Activated naive CD4-positive, alpha-beta T cell treated with anti-CD3 and anti-CD28 coated beads for 36 hours (primary cell): ENCODE measurements around the gene CNOT1. TPM values are rescaled to one million over a fixed set of nuclear protein-coding genes. Genes with fewer than 3 reads are reported as not detected.
A peak's percentile ranks its signal among the peaks of the same experiment; 100 is the strongest.
"Not testable (repeated sequence)": the region's sequence is repeated elsewhere in the genome, so short reads cannot be mapped to it uniquely, and the experiment has no call there.

Experiments
- CTCF ChIA-PET: fragments of 350-600 bp; sonication (Branson Sonifier 250); formaldehyde crosslinking; loops from one replicate; lab custom pipeline; 2021; ENCODE audit warnings: antibody characterized with exemption; lab: Charles Lee
- DNase-seq: peaks from one replicate; pipeline ENCODE4 v3.0.0-alpha.2; 2020
- H3K27ac Mint-ChIP-seq: one replicate; pipeline ENCODE4 v1.8.0; 2021; ENCODE audit warnings: mild to moderate bottlenecking, mixed read lengths
- H3K27me3 Mint-ChIP-seq: one replicate; pipeline ENCODE4 v1.8.0; 2021; ENCODE audit warnings: low read depth, mixed read lengths
- H3K36me3 Mint-ChIP-seq: one replicate; pipeline ENCODE4 v1.8.0; 2021; ENCODE audit warnings: low read depth, mixed read lengths
- H3K4me1 Mint-ChIP-seq: one replicate; pipeline ENCODE4 v1.8.0; 2021; ENCODE audit warnings: low read depth, mixed read lengths
- H3K4me3 Mint-ChIP-seq: one replicate; pipeline ENCODE4 v1.8.0; 2021; ENCODE audit warnings: mild to moderate bottlenecking, moderate library complexity, mixed read lengths
- H3K9me3 Mint-ChIP-seq: one replicate; pipeline ENCODE4 v1.8.0; 2021; ENCODE audit warnings: mixed read lengths
- intact Hi-C: fragments of 100-400 bp; cut with micrococcal nuclease; formaldehyde crosslinking; loops from one replicate; pipeline ENCODE4 v1.15.1; 2023
- total RNA-seq, 2 experiments: library from RNA; stranded (reverse); gene quantifications; one replicate each; pipeline ENCODE4 v1.2.3, GENCODE V29; 2021

CNOT1 gene
- total RNA-seq, result 100 to 1,000 TPM; 283 to 287 TPM

DNA sequence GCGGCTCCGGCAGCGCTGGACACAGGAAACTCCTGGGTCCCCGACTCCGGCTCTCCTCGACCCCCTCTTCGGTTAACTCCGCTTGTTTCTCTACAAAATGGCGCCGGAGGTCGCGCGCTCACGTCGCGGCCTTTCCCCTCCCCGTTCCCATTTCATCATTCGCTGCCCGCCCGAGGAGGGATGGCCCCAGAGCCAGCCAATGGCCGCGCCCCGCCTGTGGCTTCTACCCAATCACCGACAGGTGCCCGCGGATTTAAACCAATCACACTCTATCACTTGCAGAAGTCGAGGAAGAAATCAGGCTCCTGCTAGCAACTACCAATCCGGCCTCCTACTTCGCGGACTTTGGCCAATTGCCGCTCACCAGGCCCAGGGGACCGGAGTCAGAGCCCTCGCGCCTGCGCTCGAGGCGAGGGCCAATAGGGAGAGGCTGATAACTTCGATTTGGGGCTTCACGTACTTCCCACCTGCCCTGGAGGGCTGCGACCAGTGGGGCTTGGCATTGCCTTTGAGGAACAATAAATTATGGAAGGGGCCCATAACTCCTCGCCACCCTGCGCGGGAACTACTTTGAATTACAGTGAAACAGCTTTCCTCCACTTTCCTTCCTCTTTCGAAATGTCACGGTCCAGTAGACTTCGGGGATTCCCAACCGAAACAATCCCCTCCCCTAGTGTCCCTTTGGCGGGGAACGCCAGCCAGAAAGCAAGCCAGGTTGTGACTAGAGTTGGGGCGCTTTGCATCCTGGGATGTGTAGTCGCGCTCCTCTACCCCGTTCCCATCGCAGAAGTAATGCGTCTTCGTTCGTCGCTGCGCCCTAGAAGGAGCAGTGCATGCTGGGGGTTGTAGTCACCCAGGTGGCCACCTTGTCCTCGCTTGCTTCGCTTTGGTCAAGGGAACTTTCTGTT, at the start of gene CNOT1:
Gene CNOT1, minus strand, starts transcription at position 94 of the 908 bp plus-strand sequence. CDS start 30,489 bp downstream, outside the sequence.
- peaks cover 1% of the 10 kb centered on the region for H3K27me3 Mint-ChIP-seq
- peaks cover 23% of the 10 kb centered on the region for H3K4me1 Mint-ChIP-seq
- intact Hi-C loops, result loop anchor here (1.0 to 10.0 kb wide), 10 partner anchors 48 to 1093 kb away; partner anchors contain the start of genes CCDC102A, CFAP20, GINS3 and SETD6
- peak within 1 kb of the TSS; percentile 99 for H3K4me3 Mint-ChIP-seq
- peak within 1 kb of the TSS; percentile 100 for H3K27ac Mint-ChIP-seq
- peak; percentile 99 for DNase-seq
- CTCF ChIA-PET, result interaction anchor here (1.0 kb wide), 1 partner anchor 293 kb away, joined by 3 read pairs; no protein-coding TSS in a partner anchor
- H3K9me3 Mint-ChIP-seq, result no peaks in the 10 kb centered on the region
- H3K36me3 Mint-ChIP-seq, result peaks cover 15% of the 10 kb centered on the region

GRCh38 chr16:58678716-58679115, 49.1 kb upstream of the CNOT1 start:
- intact Hi-C loops, result loop anchor here (1.0 kb wide), 1 partner anchor 78 kb away; no protein-coding TSS in a partner anchor
- CTCF ChIA-PET, result interaction anchor here (1.9 kb wide), 1 partner anchor 77 kb away, joined by 15 read pairs; no protein-coding TSS in a partner anchor
- Mint-ChIP-seq H3K27me3 (no peaks in the 10 kb centered on the region), H3K36me3 (peaks cover 11% of the 10 kb centered on the region), H3K4me1 (peaks cover 6% of the 10 kb centered on the region), H3K9me3 (no peaks in the 10 kb centered on the region), H3K27ac (no peak overlapping the region), H3K4me3 (no peak overlapping the region)
- DNase-seq, result peak; percentile 35

- Mint-ChIP-seq H3K27ac (no peak overlapping the region), H3K27me3 (no peaks in the 10 kb centered on the region), H3K4me1 (peaks cover 2% of the 10 kb centered on the region), H3K4me3 (no peak overlapping the region), H3K36me3 (peaks cover 11% of the 10 kb centered on the region), H3K9me3 (no peaks in the 10 kb centered on the region)
- intact Hi-C loops, result loop anchor here (1.0 kb wide), 1 partner anchor 78 kb away; no protein-coding TSS in a partner anchor
- no peak for DNase-seq
- CTCF ChIA-PET, result interaction anchor here (0.6 to 1.9 kb wide), 2 partner anchors 74 to 78 kb away, joined by 3 to 15 read pairs; no protein-coding TSS in a partner anchor
Measured at GRCh38 chr16:58678269-58678668, 48.6 kb upstream of the CNOT1 start.

DNA sequence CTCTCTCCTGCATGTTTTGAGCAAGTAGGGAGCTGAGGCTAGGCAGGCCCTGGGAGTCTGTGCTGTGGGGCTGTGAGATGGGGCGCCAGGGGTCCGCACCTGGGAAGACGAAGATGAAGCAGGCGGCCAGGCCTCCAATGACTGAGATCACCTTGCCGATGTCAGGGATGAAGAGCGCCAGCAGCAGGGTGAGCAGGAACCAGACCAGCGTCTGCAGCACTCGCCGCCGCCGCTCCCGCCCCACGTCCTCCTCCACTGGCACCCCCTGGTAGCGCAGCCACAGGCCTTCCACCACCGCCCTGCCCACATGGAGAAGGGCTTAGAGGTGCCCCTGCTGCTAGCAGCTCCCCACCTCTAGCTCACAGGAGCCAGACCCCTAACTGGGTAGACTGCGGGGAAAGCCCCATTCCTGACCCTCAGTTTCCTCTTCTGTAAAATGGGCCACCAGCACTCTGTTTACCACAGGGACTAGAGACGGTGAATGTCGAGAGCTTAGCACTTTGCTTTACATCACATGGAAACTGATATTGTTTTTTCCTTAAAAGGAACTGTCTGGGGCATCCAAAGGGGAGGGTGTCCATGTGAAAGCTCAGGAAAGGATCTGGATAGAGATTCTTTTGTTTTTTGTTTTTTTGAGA, 41.4 kb upstream of the CNOT1 start:
- Mint-ChIP-seq H3K9me3 (no peaks in the 10 kb centered on the region), H3K27ac (no peak overlapping the region), H3K36me3 (peaks cover 19% of the 10 kb centered on the region), H3K4me3 (no peak overlapping the region), H3K27me3 (no peaks in the 10 kb centered on the region), H3K4me1 (no peaks in the 10 kb centered on the region)
- DNase-seq, result no peak
- intact Hi-C loops, result no loop called here
- CTCF ChIA-PET, result interaction anchor here (1.3 kb wide), 1 partner anchor 85 kb away, joined by 3 read pairs; no protein-coding TSS in a partner anchor

GRCh38 chr16:58670177-58670576, 40.6 kb upstream of the CNOT1 start:
- H3K9me3 Mint-ChIP-seq, result no peaks in the 10 kb centered on the region
- H3K36me3 Mint-ChIP-seq, result peaks cover 17% of the 10 kb centered on the region
- no peaks in the 10 kb centered on the region for H3K4me1 Mint-ChIP-seq
- no peak overlapping the region for H3K27ac Mint-ChIP-seq
- DNase-seq, result no peak
- CTCF ChIA-PET, result no interaction called here
- H3K4me3 Mint-ChIP-seq, result no peak overlapping the region
- intact Hi-C loops, result no loop called here
- no peaks in the 10 kb centered on the region for H3K27me3 Mint-ChIP-seq

- peaks cover 3% of the 10 kb centered on the region for H3K27me3 Mint-ChIP-seq
- H3K4me3 Mint-ChIP-seq, result no peak overlapping the region
- CTCF ChIA-PET, result no interaction called here
- no peak overlapping the region for H3K27ac Mint-ChIP-seq
- H3K36me3 Mint-ChIP-seq, result peaks cover 14% of the 10 kb centered on the region
- intact Hi-C loops, result no loop called here
- no peaks in the 10 kb centered on the region for H3K4me1 Mint-ChIP-seq
- no peaks in the 10 kb centered on the region for H3K9me3 Mint-ChIP-seq
- DNase-seq, result no peak
Measured at GRCh38 chr16:58665200-58665599, 35.6 kb upstream of the CNOT1 start.

DNA sequence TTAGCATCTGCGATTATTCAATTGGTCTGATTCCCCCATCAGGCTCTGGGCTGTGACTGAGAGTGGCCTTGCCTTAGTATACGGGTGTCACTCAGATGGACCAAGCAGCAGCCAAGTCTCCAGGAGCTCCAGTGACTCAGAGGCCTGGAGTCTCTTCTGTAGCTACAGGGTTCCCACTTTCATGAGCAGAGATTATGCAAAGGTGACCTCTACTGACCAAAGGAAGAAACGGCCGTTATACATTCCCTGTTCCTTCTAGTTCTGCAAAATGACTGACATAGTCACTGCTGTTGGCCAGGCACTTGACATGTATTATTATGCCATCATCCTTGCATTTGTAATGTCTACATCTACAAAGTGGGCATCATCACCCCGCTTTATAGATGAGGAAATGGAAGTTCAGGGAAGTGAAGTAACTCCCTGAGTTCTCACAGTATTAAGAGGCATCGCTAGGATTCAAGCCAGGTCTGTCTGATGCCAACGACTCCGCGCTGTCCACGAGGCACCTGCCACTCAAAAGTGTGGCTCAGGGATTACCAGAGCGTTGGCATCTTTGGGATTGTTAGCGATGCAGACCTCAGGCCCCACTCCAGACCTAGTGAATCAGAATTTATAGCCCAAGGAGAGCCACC, 31.7 kb upstream of the CNOT1 start:
- H3K36me3 Mint-ChIP-seq, result no peaks in the 10 kb centered on the region
- H3K4me3 Mint-ChIP-seq, result no peak overlapping the region
- H3K4me1 Mint-ChIP-seq, result no peaks in the 10 kb centered on the region
- H3K27me3 Mint-ChIP-seq, result peaks cover 5% of the 10 kb centered on the region
- CTCF ChIA-PET, result interaction anchor here (0.6 to 3.0 kb wide), 9 partner anchors 37 to 324 kb away, joined by 3 to 14 read pairs (median 4); partner anchors contain the start of gene NDRG4
- H3K9me3 Mint-ChIP-seq, result no peaks in the 10 kb centered on the region
- peak; percentile 28 for DNase-seq
- intact Hi-C loops, result loop anchor here (1.0 kb wide), 2 partner anchors 149 to 325 kb away; no protein-coding TSS in a partner anchor
- H3K27ac Mint-ChIP-seq, result no peak overlapping the region

- H3K4me1 Mint-ChIP-seq, H3K27me3 Mint-ChIP-seq, H3K9me3 Mint-ChIP-seq, H3K4me3 Mint-ChIP-seq, H3K36me3 Mint-ChIP-seq, intact Hi-C loops, DNase-seq, H3K27ac Mint-ChIP-seq, CTCF ChIA-PET: not testable (repeated sequence)
Measured at GRCh38 chr16:58659911-58660310, 30.3 kb upstream of the CNOT1 start.

DNA sequence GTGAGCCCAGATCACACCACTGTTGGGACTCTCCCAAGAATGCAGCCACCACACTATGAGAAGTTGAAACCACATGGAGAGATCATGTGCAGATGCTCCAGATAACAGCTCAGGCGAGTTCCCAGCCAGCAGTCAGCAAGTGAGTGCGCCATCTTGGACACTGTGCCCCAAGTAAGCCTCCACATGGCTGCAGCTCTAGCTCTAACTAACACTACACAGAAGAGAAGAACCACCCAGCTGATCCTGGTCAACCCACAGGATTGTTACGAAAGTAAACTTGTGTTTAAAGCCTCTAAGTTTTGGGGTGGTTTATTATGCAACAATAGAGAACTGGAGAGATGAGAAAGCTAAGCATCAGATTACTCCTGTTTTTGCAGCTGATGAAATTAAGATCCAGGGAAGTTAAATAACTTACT, 29.2 kb upstream of the CNOT1 start:
- Mint-ChIP-seq H3K36me3 (no peaks in the 10 kb centered on the region), H3K27ac (no peak overlapping the region), H3K4me3 (no peak overlapping the region), H3K4me1 (no peaks in the 10 kb centered on the region), H3K27me3 (peaks cover 5% of the 10 kb centered on the region), H3K9me3 (no peaks in the 10 kb centered on the region)
- no peak for DNase-seq
- intact Hi-C loops, result no loop called here
- CTCF ChIA-PET, result interaction anchor here (1.2 kb wide), 1 partner anchor 18 kb away, joined by 3 read pairs; no protein-coding TSS in a partner anchor

DNA sequence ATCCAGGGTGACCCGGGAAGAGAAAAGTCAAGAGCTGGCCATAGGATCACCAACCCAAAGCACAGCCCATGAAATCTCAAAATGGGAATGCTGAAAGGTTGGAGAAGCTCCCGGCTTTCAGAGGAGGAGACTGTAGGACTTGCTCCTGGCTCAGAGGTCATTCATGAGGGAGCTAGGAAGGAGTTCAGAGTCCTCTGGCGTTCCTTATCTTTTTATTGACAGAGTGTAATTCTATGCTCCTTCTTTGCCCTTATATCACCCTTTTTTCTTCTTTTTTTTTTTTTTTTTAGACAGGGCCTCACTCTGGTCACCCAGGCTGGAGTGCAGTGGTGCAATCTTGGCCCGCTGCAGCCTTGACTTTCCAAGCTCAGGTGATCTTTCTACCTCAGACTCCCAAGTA, 27.3 kb upstream of the CNOT1 start:
- Mint-ChIP-seq H3K4me1 (no peaks in the 10 kb centered on the region), H3K9me3 (no peaks in the 10 kb centered on the region), H3K36me3 (no peaks in the 10 kb centered on the region), H3K27me3 (peaks cover 5% of the 10 kb centered on the region), H3K27ac (no peak overlapping the region), H3K4me3 (no peak overlapping the region)
- intact Hi-C loops, result no loop called here
- CTCF ChIA-PET, result no interaction called here
- no peak for DNase-seq

GRCh38 chr16:58655215-58655596, 25.6 kb upstream of the CNOT1 start:
- H3K9me3 Mint-ChIP-seq, result no peaks in the 10 kb centered on the region
- no peak for DNase-seq

More at GRCh38 chr16:58655215-58655596, 25.6 kb upstream of the CNOT1 start:
- intact Hi-C loops, result no loop called here
- Mint-ChIP-seq H3K36me3 (no peaks in the 10 kb centered on the region), H3K27ac (no peak overlapping the region), H3K27me3 (peaks cover 2% of the 10 kb centered on the region), H3K4me1 (no peaks in the 10 kb centered on the region), H3K4me3 (no peak overlapping the region)
- CTCF ChIA-PET, result interaction anchor here (1.2 kb wide), 1 partner anchor 101 kb away, joined by 5 read pairs; no protein-coding TSS in a partner anchor
